SK-N-SH treated with all-trans-retinoic acid at 6 μM for 48 hours (cell line): Measurements from ENCODE around the gene EXOSC9.

Source experiments
- ARNTL ChIP-seq: fragments of 450-650 bp; formaldehyde crosslinking; IDR thresholded peaks from 2 replicates; pipeline ENCODE4 v1.5.0; 2020; ENCODE audit warnings: low read depth, mild to moderate bottlenecking, moderate library complexity, borderline replicate concordance
- OSR1 ChIP-seq: fragments of 250-450 bp; sonication (Bioruptor Pico); IDR thresholded peaks from 2 replicates; pipeline ENCODE4 v1.8.0; 2022; ENCODE audit warnings: moderate library complexity, mild to moderate bottlenecking, inconsistent platforms
- PATZ1 ChIP-seq: fragments of 250-450 bp; sonication (Bioruptor Pico); IDR thresholded peaks from 2 replicates; pipeline ENCODE4 v1.8.0; 2020; ENCODE audit warnings: mild to moderate bottlenecking, moderate library complexity, borderline replicate concordance
- SNAI2 ChIP-seq: fragments of 250-450 bp; sonication (Bioruptor Pico); IDR thresholded peaks from 2 replicates; pipeline ENCODE4 v1.5.0; 2020; ENCODE audit warnings: mild to moderate bottlenecking, moderate library complexity
- TCF4 ChIP-seq: fragments of 250-450 bp; sonication (Bioruptor Pico); IDR thresholded peaks from 2 replicates; pipeline ENCODE4 v1.8.0; 2021; ENCODE audit warnings: mild to moderate bottlenecking, moderate library complexity, borderline replicate concordance
- ZNF565 ChIP-seq: fragments of 450-650 bp; formaldehyde crosslinking; conservative IDR thresholded peaks from 2 replicates; pipeline ENCODE4 v1.5.0; 2020; ENCODE audit warnings: low read depth, mild to moderate bottlenecking, moderate library complexity
- ZNF8 ChIP-seq: fragments of 450-650 bp; formaldehyde crosslinking; IDR thresholded peaks from 2 replicates; pipeline ENCODE4 v1.5.0; 2020; ENCODE audit warnings: mild to moderate bottlenecking, moderate library complexity

GRCh38 chr4:121765971-121766538 lies 35.1 kb upstream of the EXOSC9 start:
- TF ChIP-seq PATZ1 (CRISPR knock-in tag) (no peak), ARNTL (no peak), ZNF565 (CRISPR knock-in tag) (no peak), ZNF8 (no peak), SNAI2 (CRISPR knock-in tag) (no peak), TCF4 (CRISPR knock-in tag) (no peak), OSR1 (CRISPR knock-in tag) (no peak)
